Cardiac muscle cell (in vitro differentiated cells and primary cell): ENCODE data around the gene NATD1. TPM values are rescaled to one million over a fixed set of nuclear protein-coding genes. Genes with fewer than 3 reads are reported as not detected.

Experiments
- DNase-seq, 2 donors: peaks; one replicate each; pipeline versions ENCODE4 v3.0.0 to v3.0.0-alpha.2; 2010 to 2017; ENCODE audit warnings: low read depth in 1 of 2, low spot score in 1 of 2
- H3K27ac ChIP-seq: fragments of 200-600 bp; sonication (generic); 2 replicates; pipeline ENCODE4 v1.5.1; 2016
- H3K27me3 ChIP-seq: fragments of 200-600 bp; sonication (generic); 2 replicates; pipeline ENCODE4 v1.6.0; 2016; ENCODE audit warnings: control low read depth
- H3K36me3 ChIP-seq: fragments of 200-600 bp; sonication (generic); 2 replicates; pipeline ENCODE4 v1.5.1; 2016; ENCODE audit warnings: control low read depth
- H3K4me1 ChIP-seq: fragments of 200-600 bp; sonication (generic); 2 replicates; pipeline ENCODE4 v1.8.1; 2017; ENCODE audit warnings: low read depth, mild to moderate bottlenecking, mixed run types
- H3K4me3 ChIP-seq: fragments of 200-600 bp; sonication (generic); 2 replicates; pipeline ENCODE4 v1.5.1; 2016; ENCODE audit warnings: mild to moderate bottlenecking
- H3K9me3 ChIP-seq: fragments of 200-600 bp; sonication (generic); 2 replicates; pipeline ENCODE4 v1.5.1; 2017; ENCODE audit warnings: low read depth, mild to moderate bottlenecking, control low read depth
- polyA plus RNA-seq: library from polyadenylated mRNA; unstranded; fragments of >200 nt; fragmentation: Nextera tagmentation; extraction: Ambion mirVana; gene quantifications from 2 replicates; pipeline ENCODE4 v1.2.1, GENCODE V29; 2016
- total RNA-seq: library from RNA; depleted of rRNA; stranded (reverse); fragments of >200 nt; gene quantifications from 2 replicates; pipeline ENCODE4 v1.2.3, GENCODE V29; 2016
- TF ChIP-seq, protein P1 (sequence below): IDR thresholded peaks from 2 replicates; pipeline ENCODE4 v1.5.1; 2012; ENCODE audit warnings: low read depth, mild to moderate bottlenecking, low read length

Gene NATD1
- total and polyA plus RNA-seq, 2 experiments from 2014 or later = 12.7 to 28.4 TPM

- Histone ChIP-seq H3K27ac (no peak overlapping the region), H3K4me3 (no peak overlapping the region), H3K4me1 (peaks cover 26% of the 10 kb centered on the region), H3K36me3 (no peaks in the 10 kb centered on the region), H3K27me3 (no peaks in the 10 kb centered on the region), H3K9me3 (no peaks in the 10 kb centered on the region)
- no peak for DNase-seq
- TF ChIP-seq, protein P1, sequence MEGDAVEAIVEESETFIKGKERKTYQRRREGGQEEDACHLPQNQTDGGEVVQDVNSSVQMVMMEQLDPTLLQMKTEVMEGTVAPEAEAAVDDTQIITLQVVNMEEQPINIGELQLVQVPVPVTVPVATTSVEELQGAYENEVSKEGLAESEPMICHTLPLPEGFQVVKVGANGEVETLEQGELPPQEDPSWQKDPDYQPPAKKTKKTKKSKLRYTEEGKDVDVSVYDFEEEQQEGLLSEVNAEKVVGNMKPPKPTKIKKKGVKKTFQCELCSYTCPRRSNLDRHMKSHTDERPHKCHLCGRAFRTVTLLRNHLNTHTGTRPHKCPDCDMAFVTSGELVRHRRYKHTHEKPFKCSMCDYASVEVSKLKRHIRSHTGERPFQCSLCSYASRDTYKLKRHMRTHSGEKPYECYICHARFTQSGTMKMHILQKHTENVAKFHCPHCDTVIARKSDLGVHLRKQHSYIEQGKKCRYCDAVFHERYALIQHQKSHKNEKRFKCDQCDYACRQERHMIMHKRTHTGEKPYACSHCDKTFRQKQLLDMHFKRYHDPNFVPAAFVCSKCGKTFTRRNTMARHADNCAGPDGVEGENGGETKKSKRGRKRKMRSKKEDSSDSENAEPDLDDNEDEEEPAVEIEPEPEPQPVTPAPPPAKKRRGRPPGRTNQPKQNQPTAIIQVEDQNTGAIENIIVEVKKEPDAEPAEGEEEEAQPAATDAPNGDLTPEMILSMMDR = no peak
Measured at GRCh38 chr17:21242780-21243515, 10.3 kb downstream of the NATD1 start.

DNA sequence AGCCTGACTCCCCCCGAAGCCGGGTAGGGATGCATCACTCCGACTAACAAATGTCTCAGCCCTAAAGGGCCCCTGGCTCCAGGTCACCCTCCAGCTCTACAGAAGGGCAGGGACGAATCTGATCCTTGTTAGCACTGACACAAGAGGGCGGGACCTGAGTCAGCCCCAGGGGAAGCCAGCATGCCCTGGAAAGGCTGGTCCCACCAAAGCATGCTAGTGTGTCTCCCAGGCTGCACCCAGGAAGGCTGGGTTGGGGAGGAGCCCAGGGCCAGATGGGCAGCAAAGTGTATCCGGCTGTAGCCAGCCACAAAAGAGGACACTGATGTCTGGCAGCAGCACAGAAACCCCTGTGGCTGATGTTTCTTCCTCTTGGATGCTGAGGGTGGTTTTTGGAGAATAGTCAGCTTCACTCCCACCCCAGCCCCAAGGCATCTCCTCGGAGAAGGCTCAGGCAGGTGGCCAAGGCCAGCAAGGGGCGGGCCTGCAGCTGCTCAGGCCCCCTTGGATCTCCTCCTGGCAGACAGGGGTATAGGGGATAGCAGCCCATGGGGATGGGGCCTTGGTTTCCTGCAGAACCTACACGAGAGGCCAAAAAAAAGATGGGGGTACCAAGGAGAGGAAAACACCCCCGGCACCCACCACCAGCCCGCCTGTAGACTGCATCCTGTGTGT is 11.0 kb downstream of the NATD1 start:
- no peaks in the 10 kb centered on the region for H3K27me3 ChIP-seq
- H3K9me3 ChIP-seq = no peaks in the 10 kb centered on the region
- H3K4me1 ChIP-seq = peaks cover 23% of the 10 kb centered on the region
- TF ChIP-seq, protein P1 = no peak
- DNase-seq = peak in 1 of 2 donors; percentile 39
- H3K36me3 ChIP-seq = no peaks in the 10 kb centered on the region
- H3K27ac ChIP-seq = peak overlapping the region; percentile 82
- H3K4me3 ChIP-seq = no peak overlapping the region

DNA sequence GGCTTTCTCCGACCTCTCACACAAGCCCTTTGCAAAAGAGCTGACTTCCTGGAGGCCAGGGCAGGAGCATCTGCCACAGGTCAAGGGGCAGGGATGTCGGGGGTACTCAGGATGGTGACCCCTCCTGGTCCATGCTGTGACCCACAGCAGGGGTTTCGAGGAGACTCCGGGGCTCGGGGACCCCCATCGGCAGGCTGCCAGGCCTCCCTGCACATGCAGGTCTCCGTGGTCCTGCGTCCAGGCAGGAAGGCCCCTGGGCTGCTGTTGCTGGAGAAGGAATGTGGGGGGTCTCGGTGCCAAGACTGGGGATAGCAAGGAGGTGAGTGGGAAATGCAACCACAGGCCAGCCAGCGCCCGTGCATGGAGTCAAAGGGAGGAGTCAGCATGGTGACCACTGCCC is 11.6 kb downstream of the NATD1 start:
- no peaks in the 10 kb centered on the region for H3K27me3 ChIP-seq
- no peaks in the 10 kb centered on the region for H3K36me3 ChIP-seq
- H3K9me3 ChIP-seq = no peaks in the 10 kb centered on the region
- H3K27ac ChIP-seq = peak overlapping the region; percentile 82
- TF ChIP-seq, protein P1 = no peak
- DNase-seq = no peak
- H3K4me1 ChIP-seq = peaks cover 23% of the 10 kb centered on the region
- no peak overlapping the region for H3K4me3 ChIP-seq

- Histone ChIP-seq H3K36me3 (no peaks in the 10 kb centered on the region), H3K27me3 (no peaks in the 10 kb centered on the region), H3K9me3 (no peaks in the 10 kb centered on the region), H3K4me3 (no peak overlapping the region), H3K4me1 (peaks cover 23% of the 10 kb centered on the region), H3K27ac (peak overlapping the region; percentile 82)
- TF ChIP-seq, protein P1 = no peak
- DNase-seq = no peak
Measured at GRCh38 chr17:21240369-21241055, 12.7 kb downstream of the NATD1 start.

GRCh38 chr17:21239680-21240368 is 13.4 kb downstream of the NATD1 start:
- Histone ChIP-seq H3K36me3 (no peaks in the 10 kb centered on the region), H3K27ac (peak overlapping the region; percentile 82), H3K27me3 (no peaks in the 10 kb centered on the region), H3K9me3 (no peaks in the 10 kb centered on the region), H3K4me1 (peaks cover 23% of the 10 kb centered on the region), H3K4me3 (no peak overlapping the region)
- TF ChIP-seq, protein P1 = peak; percentile 48
- peak; percentile 46 to 52 for DNase-seq
